Measurements from ENCODE around the gene ALDH3A1. TPM values are rescaled to one million over a fixed set of nuclear protein-coding genes. Genes with fewer than 3 reads are reported as not detected.

ALDH3A1 gene
- total and polyA plus RNA-seq, 8 donors = 0.20 to 0.51 (median 0.34) TPM; not detected in 3

DNA sequence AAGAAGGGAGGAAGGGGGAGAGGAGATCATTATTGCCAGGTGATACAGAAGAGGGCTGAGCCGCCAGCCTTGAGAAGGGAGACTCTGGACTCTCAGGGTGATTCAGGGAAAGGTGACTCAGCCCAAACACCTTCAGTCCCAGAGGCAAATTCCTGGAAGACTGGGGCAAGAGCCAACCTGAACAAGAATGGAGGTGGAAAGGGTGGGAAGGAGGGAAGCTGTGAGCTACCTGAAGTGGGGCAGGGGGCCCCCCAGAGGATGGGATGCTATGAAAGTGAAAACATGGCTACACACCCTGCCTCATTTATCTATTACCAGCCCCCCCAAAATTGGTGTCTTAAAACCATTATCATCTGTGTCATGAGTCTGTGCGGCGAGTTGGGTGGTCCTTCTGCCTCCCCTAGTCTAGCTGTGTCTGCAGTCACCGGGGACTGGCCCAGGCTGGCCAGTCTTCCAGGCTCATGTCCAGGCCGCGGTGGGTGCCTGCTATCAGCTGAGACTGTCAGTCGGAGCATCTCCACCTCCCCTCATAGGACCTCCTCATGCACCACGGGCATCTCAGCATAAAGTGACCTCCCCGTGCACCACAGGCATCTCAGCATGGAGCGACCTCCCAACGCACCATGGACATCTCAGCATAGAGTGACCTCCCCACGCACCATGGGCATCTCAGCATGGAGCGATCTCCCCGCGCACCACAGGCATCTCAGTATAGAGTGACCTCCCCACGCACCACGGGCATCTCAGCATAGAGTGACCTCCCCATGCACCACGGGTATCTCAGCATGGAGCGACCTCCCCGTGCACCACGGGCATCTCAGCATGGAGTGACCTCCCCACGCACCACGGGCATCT is 28.5 kb downstream of the ALDH3A1 start:
- Histone ChIP-seq H3K36me3 (no peaks in the 10 kb centered on the region), H3K27ac (no peak overlapping the region), H3K4me1 (peaks cover 0 to 5% (median 0%) of the 10 kb centered on the region in 3 donors), H3K27me3 (no peaks in the 10 kb centered on the region), H3K9me3 (no peaks in the 10 kb centered on the region), H3K4me3 (no peak overlapping the region)
- WGBS, 2 donors = 77 to 86% methylated on average over 23 of the region's 23 CpGs
- FAIRE-seq (no peak), DNase-seq (peak in 3 of 6 donors; percentile 17 to 51 (median 43)), ATAC-seq (peak in 3 of 4 donors; percentile 30 to 66 (median 64))
- TF ChIP-seq, protein P1, sequence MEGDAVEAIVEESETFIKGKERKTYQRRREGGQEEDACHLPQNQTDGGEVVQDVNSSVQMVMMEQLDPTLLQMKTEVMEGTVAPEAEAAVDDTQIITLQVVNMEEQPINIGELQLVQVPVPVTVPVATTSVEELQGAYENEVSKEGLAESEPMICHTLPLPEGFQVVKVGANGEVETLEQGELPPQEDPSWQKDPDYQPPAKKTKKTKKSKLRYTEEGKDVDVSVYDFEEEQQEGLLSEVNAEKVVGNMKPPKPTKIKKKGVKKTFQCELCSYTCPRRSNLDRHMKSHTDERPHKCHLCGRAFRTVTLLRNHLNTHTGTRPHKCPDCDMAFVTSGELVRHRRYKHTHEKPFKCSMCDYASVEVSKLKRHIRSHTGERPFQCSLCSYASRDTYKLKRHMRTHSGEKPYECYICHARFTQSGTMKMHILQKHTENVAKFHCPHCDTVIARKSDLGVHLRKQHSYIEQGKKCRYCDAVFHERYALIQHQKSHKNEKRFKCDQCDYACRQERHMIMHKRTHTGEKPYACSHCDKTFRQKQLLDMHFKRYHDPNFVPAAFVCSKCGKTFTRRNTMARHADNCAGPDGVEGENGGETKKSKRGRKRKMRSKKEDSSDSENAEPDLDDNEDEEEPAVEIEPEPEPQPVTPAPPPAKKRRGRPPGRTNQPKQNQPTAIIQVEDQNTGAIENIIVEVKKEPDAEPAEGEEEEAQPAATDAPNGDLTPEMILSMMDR (IDR thresholded peaks at IDR 0.05) = no peak
- intact Hi-C loops (cut with DNase I) = no loop called here

DNA sequence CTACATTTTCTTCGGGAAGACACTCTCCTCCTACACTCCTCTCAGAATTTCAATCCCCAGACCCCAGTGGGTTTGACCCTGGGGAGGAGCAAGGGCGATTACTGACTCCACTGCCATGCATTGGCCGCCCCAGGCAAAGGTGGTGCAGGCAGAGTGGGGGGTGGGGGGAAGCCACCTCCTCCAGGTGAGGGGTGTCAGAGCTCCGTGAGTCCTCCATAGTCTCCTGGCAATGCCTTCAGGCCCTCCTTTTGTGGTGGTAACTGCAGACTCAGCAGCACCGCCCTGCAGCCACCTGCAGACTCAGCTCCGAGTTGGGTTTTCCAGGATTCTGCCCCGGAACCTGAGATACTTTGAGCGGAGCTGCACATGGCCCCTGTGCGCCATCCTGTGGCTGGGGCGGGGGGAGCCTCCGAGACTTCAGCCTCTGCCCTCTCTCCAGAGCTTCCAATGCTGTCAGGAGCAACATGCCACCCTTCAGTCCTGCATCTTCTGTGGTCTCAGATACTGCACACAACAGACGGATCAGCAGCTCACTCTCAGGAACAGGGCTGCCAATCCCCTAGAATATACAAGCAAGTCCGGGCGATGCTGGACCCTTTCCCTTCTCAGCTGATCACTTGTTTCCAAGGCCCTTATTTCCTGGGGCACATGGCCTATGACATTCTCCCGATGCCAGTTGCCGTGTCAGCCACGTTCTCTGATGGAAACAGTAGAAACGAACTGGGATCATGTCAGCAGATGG is 29.3 kb downstream of the ALDH3A1 start:
- no peak overlapping the region for H3K4me3 ChIP-seq
- no peak overlapping the region for H3K27ac ChIP-seq
- no peaks in the 10 kb centered on the region for H3K27me3 ChIP-seq
- intact Hi-C loops (cut with DNase I) = no loop called here
- FAIRE-seq = no peak
- no peaks in the 10 kb centered on the region for H3K4me1 ChIP-seq
- H3K36me3 ChIP-seq = no peaks in the 10 kb centered on the region
- 60 to 82% methylated on average over 18 of the region's 18 CpGs for WGBS, 2 donors
- TF ChIP-seq, protein P1 (IDR thresholded peaks at IDR 0.05) = no peak
- no peaks in the 10 kb centered on the region for H3K9me3 ChIP-seq
- peak in 3 of 4 donors; percentile 69 to 71 (median 70) for ATAC-seq
- DNase-seq = peak in 3 of 6 donors; percentile 17 to 74 (median 57)

DNA sequence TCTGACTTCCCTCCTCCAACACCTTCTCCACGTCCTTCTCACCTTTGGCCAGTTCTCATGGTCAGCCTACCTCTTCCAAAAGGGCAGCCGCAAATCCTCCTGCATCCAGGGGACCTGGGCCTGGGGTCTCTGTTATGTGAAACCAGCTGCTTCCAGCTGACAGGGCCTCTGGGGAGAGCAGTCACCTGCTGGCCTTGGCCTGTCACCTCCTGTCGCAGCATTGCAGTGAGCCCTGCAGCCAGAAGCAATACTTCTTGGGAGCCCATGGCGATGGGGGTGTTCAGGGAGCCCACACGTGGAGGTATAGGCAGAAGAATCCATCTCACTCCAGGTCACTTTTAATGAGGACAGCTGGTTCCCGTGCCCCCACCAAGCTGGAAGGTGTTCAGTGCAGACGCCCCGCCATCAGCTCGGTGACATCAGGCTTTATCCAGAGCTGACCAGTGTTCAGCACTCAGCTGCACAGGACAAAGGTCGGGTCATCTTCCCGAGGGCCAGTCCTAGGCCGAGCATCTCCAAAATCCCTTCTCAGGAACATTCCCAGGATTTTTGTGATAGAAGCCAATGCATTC is 30.0 kb downstream of the ALDH3A1 start:
- Histone ChIP-seq H3K27ac (no peak overlapping the region), H3K36me3 (no peaks in the 10 kb centered on the region), H3K4me3 (no peak overlapping the region), H3K4me1 (no peaks in the 10 kb centered on the region), H3K9me3 (no peaks in the 10 kb centered on the region), H3K27me3 (no peaks in the 10 kb centered on the region)
- FAIRE-seq (no peak), ATAC-seq (no peak), DNase-seq (peak in 1 of 6 donors; percentile 5)
- TF ChIP-seq, protein P1 (IDR thresholded peaks at IDR 0.05) = no peak
- intact Hi-C loops (cut with DNase I) = no loop called here
- WGBS, 2 donors = 67 to 78% methylated on average over 12 of the region's 12 CpGs

DNA sequence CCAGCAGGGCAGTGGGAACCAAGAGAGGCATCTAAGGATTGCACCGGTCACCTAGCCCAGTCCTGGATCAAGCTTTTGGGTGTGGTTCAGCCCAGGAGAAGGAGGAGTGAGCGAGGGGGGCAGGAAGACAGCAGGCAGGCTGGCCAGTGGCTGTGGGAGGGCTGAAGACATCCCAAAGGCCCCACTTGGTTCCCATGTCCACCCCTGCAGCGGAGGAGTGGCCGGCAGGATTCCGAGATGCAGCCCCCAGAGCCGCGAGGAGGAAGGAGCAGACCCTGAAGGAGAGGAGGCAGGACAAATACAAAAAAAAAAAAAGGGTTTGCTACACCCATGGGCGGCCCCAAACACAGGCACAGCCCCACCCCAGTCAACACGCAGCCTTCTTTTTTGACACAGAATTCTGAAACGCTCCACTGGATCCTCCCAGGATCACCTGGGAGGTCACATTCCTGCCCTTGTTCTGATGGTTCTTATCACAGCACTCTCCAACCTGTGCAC is 30.6 kb downstream of the ALDH3A1 start:
- Histone ChIP-seq H3K27ac (no peak overlapping the region), H3K4me3 (no peak overlapping the region), H3K4me1 (no peaks in the 10 kb centered on the region), H3K9me3 (no peaks in the 10 kb centered on the region), H3K36me3 (no peaks in the 10 kb centered on the region), H3K27me3 (no peaks in the 10 kb centered on the region)
- DNase-seq (peak in 2 of 6 donors; percentile 4 to 47), ATAC-seq (no peak), FAIRE-seq (no peak)
- intact Hi-C loops (cut with DNase I) = no loop called here
- 77 to 82% methylated on average over 10 of the region's 10 CpGs for WGBS, 2 donors
- TF ChIP-seq, protein P1 (IDR thresholded peaks at IDR 0.05) = no peak

All from pancreas (tissue), 10 donors.